PFSK-1 (cell line): ENCODE results near the gene PSMC3IP.

ENCODE experiments used
- POLR2AphosphoS5 ChIP-seq: IDR thresholded peaks from 2 replicates; pipeline ENCODE4 v1.6.1; 2012; ENCODE audit warnings: low read depth, mild to moderate bottlenecking, control low read depth, low read length, moderate library complexity
- TF ChIP-seq, protein P1 (sequence below), 2 experiments: IDR thresholded peaks; 2 replicates each; pipeline versions ENCODE4 v1.6.1 to v1.8.0; 2011 to 2012; ENCODE audit warnings: low read depth in 2 of 2, low read length in 2 of 2, control low read depth in 1 of 2, inconsistent platforms in 1 of 2, mild to moderate bottlenecking in 1 of 2, moderate library complexity in 1 of 2; ENCODE audit not compliant: insufficient read depth in 1 of 2

DNA sequence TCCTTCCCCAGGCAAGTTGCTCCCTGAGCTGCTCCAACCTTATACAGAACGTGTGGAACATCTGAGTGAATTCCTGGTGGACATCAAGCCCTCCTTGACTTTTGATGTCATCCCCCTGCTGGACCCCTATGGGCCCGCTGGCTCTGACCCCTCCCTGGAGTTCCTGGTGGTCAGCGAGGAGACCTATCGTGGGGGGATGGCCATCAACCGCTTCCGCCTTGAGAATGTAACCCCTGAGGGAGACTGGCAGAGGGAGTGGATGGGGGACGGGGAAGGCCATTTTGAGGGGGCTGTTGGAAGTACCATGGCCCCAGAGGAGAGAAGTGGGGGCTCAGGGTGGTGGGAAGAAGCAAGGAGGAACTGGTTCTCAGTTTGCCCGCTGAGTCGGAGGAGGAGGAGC is 13.6 kb downstream of the PSMC3IP start:
- no peak for TF ChIP-seq POLR2AphosphoS5
- TF ChIP-seq, protein P1, sequence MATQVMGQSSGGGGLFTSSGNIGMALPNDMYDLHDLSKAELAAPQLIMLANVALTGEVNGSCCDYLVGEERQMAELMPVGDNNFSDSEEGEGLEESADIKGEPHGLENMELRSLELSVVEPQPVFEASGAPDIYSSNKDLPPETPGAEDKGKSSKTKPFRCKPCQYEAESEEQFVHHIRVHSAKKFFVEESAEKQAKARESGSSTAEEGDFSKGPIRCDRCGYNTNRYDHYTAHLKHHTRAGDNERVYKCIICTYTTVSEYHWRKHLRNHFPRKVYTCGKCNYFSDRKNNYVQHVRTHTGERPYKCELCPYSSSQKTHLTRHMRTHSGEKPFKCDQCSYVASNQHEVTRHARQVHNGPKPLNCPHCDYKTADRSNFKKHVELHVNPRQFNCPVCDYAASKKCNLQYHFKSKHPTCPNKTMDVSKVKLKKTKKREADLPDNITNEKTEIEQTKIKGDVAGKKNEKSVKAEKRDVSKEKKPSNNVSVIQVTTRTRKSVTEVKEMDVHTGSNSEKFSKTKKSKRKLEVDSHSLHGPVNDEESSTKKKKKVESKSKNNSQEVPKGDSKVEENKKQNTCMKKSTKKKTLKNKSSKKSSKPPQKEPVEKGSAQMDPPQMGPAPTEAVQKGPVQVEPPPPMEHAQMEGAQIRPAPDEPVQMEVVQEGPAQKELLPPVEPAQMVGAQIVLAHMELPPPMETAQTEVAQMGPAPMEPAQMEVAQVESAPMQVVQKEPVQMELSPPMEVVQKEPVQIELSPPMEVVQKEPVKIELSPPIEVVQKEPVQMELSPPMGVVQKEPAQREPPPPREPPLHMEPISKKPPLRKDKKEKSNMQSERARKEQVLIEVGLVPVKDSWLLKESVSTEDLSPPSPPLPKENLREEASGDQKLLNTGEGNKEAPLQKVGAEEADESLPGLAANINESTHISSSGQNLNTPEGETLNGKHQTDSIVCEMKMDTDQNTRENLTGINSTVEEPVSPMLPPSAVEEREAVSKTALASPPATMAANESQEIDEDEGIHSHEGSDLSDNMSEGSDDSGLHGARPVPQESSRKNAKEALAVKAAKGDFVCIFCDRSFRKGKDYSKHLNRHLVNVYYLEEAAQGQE (IDR thresholded peaks at IDR 0.05; ENCODE audit: insufficient read depth in 1 of 2, low read depth in 2 of 2, low read length in 2 of 2), result no peak
